Astrocyte of the cerebellum (primary cell): ENCODE results near the gene ADGRE1.

Source experiments
- DNase-seq: peaks from one replicate; pipeline ENCODE4 v3.0.0-alpha.2; 2011; ENCODE audit warnings: low read depth
- H3K4me3 ChIP-seq: 2 replicates; pipeline ENCODE4 v1.5.1; 2011; ENCODE audit warnings: mild to moderate bottlenecking, low read depth, low read length, moderate library complexity
- in situ Hi-C: cut with HindIII; loops from 2 replicates; pipeline ENCODE4 v1.10.0; 2017; ENCODE audit warnings: low sequenced_read_pairs
- TF ChIP-seq, protein P1 (sequence below): IDR thresholded peaks from 2 replicates; pipeline ENCODE4 v1.5.1; 2012; ENCODE audit warnings: low read length, low read depth, moderate library complexity, mild to moderate bottlenecking; ENCODE audit errors: missing control alignments

The ADGRE1 gene

DNA sequence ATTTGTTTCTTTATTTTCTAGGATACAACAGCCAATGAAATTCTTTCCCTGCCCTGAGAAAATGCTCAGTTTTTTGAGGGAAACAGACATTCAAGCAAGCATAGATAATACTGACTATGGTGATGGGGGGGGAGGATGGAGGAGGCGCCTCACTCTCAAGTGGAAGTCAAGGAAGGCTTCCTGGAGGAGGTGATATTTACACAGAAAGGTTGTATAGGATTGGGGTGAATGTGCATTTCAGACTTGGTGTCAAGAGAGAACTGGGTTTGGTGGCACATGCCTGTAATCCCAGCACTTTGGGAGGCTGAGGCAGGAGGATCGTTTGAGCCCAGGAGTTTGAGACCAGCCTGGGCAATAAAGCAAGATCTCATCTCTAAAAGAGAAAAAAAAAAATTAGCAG, 12.2 kb upstream of the ADGRE1 start:
- H3K4me3 ChIP-seq, result no peak overlapping the region
- TF ChIP-seq, protein P1, sequence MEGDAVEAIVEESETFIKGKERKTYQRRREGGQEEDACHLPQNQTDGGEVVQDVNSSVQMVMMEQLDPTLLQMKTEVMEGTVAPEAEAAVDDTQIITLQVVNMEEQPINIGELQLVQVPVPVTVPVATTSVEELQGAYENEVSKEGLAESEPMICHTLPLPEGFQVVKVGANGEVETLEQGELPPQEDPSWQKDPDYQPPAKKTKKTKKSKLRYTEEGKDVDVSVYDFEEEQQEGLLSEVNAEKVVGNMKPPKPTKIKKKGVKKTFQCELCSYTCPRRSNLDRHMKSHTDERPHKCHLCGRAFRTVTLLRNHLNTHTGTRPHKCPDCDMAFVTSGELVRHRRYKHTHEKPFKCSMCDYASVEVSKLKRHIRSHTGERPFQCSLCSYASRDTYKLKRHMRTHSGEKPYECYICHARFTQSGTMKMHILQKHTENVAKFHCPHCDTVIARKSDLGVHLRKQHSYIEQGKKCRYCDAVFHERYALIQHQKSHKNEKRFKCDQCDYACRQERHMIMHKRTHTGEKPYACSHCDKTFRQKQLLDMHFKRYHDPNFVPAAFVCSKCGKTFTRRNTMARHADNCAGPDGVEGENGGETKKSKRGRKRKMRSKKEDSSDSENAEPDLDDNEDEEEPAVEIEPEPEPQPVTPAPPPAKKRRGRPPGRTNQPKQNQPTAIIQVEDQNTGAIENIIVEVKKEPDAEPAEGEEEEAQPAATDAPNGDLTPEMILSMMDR, result no peak
- in situ Hi-C loops, result no loop called here
- DNase-seq, result no peak

DNA sequence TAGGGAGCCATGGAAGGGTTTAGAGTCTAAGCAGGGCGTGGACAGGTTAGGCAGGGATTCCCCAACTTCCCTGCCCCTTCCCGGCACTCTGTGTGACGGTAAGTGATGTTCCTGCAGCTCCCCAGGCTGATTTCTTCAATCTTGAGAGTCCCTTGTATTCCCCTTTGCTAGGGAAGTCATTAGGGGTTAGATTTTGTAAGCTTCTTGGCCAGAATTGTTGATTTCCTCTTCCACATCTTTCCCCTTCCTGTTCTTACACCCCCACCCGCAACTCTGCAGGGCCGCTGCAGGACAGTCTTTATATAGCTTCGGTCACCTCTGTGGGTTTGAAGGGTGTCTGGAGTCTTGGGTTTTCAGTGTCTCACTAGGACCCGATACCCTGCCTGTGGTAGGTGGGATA, 10.6 kb upstream of the ADGRE1 start:
- TF ChIP-seq, protein P1, result no peak
- H3K4me3 ChIP-seq, result no peak overlapping the region
- in situ Hi-C loops, result no loop called here
- DNase-seq, result no peak

DNA sequence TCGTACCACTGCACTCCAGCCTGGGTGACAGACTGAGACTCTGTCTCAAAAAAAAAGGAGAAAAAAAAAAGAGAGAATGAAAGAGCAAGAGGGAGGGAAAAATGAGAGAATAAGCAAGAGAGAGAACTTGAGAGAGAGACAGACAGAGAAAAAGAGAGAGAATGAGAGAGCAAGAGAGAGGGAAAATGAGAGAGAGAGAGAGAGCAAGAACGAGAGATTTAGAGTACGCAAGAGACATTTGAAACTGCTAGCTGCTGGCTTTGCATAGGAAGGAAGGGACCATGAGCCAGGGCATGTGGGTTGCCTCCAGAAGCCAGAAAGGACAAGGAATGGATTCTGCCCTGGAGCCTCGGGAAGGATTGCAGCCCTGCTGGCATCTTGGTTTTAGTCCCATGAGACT, 9.6 kb upstream of the ADGRE1 start:
- in situ Hi-C loops, result no loop called here
- DNase-seq, result no peak
- H3K4me3 ChIP-seq, result no peak overlapping the region
- TF ChIP-seq, protein P1, result no peak

DNA sequence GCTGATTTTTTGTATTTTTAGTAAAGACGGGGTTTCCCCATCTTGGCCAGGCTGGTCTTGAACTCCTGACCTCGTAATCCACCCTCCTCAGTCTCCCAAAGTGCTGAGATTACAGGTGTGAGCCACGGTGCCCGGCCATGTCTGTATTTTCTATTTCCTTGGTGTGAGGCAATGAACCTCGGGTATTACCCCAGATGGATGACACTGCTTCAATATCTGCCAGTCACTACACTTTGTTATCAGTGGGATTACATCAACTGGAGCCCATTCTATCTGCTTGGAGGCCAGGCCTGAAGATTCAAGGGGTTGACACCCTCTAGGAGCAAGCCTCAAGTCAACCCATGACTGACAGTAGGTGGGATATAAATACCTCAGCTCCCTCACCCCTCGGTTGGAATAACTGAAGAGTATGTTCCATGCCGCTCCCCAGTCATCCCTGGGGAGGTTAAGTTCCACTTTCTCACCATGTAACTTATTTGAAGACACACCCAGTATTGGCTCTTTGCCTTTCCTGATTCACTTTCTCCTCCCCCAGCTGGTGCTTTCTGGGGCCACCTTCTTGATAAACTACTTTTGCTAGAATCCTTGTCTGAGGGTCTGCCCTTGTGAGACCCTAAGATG, 992 bp upstream of the ADGRE1 start:
- TF ChIP-seq, protein P1, result no peak
- H3K4me3 ChIP-seq, result no peak overlapping the region
- DNase-seq, result no peak
- in situ Hi-C loops, result no loop called here

DNA sequence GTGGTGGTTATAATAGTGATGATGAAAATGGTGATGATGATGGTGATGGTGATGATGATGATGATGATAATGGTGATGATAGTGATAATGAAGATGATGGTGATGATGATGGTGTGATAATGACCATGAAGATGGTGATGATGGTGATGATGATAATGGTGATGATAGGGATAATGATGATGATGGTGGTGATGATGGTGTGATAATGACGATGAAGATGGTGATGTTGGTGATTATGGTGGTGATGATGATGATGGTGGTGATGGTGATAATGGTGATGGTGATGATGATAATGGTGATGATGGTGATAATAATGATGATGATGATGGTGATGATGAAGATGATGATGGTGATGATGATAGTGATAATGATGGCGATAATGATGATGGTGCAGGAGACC, 1.6 kb downstream of the ADGRE1 start:
- no peak overlapping the region for H3K4me3 ChIP-seq
- in situ Hi-C loops, result no loop called here
- no peak for DNase-seq
- TF ChIP-seq, protein P1, result no peak

DNA sequence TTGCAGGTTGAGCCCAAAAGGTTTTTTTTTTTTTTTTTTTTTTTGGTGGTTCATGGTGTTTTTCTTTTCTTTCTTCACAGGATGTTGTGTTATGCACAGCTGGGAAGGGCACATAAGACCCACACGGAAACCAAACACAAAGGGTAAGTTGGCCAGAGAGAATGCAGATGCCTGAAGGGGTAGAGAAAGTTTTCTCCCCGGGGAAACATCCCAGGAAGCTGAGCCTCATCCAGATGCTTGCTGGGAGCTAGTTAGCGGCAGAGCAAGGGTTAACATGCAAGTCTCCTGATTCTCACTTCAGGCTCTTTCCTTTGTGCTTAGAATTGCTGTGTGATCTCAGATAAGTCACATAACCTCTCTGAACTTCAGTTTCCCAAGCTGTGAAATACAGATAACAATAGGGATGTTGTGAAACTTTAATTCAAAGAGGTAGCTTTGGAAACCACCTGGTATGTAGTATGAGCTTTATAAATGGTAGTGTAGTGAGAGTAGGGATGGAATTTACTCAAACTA, 3.1 kb downstream of the ADGRE1 start:
- H3K4me3 ChIP-seq, result no peak overlapping the region
- in situ Hi-C loops, result no loop called here
- DNase-seq, result no peak
- TF ChIP-seq, protein P1, result no peak

DNA sequence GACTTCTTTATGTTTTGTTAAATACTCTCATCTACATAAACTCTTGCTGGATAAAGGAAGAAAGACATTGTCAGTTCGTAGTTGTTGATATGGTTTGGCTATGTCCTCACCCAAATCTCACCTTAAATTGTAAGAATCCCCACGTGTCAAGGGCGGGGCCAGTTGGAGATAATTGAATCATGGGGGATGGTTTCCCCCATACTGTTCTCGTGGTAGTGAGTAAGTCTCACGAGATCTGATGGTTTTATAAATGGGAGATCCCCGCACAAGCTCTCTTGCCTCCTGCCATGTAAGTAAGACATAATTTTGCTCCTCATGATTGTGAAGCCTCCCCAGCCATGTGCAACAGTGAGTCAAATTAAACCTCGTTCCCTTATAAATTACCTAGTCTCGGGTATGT, 3.6 kb downstream of the ADGRE1 start:
- TF ChIP-seq, protein P1, result no peak
- no peak overlapping the region for H3K4me3 ChIP-seq
- DNase-seq, result no peak
- in situ Hi-C loops, result no loop called here
